GM18867 (cell line): ENCODE data around the gene ROGDI.

Experiments used
- ATAC-seq: cut with Tn5 transposase; IDR thresholded peaks from one replicate; pipeline ENCODE4 v1.9.1; 2021; ENCODE audit warnings: mild to moderate bottlenecking, moderate library complexity; ENCODE audit not compliant: unreplicated experiment

The ROGDI gene, protein sequence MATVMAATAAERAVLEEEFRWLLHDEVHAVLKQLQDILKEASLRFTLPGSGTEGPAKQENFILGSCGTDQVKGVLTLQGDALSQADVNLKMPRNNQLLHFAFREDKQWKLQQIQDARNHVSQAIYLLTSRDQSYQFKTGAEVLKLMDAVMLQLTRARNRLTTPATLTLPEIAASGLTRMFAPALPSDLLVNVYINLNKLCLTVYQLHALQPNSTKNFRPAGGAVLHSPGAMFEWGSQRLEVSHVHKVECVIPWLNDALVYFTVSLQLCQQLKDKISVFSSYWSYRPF

DNA sequence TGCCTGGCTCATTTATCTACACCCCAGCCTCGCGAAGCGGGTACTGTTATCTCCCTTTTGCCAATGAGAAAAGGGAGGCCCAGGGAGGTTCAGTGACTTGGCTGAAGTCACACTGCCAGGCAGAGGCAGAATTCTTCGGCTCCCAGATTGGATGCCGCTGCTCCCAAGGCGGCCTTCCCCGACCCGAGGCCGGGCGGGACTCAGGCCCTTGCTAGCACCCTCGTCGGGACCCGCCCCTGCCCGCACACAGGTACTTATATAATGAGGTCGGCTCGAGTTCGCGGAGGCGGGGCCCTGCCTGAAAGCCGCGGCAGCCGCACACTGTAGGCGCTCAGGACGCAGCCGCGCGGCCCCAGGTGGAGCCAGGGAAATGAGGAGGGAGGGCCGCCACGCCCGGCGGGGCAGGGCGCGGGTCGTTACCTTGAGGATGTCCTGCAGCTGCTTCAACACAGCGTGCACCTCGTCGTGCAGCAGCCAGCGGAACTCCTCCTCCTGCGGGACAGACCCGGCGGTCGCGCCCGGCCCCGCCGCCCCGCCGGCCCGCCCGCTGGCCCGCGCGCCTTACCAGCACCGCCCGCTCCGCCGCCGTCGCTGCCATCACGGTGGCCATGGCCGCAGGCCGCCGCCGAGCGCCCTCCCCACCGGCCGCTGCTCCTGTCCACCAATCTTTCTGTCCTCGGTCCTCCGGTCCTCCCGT is at the start of gene ROGDI:
TSS of gene ROGDI (minus strand) at position 672 of the 697 bp plus-strand sequence. CDS start at position 610, 62 bp downstream.
- ATAC-seq: peak; percentile 55

DNA sequence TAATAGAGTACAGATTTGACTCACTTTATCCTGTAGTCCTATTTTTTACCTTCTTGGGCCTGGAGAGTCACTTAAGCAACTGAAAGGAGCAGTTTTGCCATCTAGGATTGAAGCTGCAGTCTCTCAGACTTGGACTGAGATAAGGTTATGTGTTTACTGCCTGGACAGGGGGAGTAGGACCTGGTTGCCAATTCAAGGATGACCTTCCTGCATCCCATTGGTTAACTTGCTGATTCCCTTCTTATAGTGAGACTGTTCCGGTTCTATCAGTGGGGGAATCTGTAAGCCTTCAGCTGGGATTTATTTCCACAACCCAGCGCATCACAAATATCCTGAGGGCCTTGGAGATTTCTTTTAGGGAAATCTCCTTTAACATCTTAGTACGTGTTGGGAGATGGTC is 47.8 kb upstream of the ROGDI start:
- no peak for ATAC-seq

DNA sequence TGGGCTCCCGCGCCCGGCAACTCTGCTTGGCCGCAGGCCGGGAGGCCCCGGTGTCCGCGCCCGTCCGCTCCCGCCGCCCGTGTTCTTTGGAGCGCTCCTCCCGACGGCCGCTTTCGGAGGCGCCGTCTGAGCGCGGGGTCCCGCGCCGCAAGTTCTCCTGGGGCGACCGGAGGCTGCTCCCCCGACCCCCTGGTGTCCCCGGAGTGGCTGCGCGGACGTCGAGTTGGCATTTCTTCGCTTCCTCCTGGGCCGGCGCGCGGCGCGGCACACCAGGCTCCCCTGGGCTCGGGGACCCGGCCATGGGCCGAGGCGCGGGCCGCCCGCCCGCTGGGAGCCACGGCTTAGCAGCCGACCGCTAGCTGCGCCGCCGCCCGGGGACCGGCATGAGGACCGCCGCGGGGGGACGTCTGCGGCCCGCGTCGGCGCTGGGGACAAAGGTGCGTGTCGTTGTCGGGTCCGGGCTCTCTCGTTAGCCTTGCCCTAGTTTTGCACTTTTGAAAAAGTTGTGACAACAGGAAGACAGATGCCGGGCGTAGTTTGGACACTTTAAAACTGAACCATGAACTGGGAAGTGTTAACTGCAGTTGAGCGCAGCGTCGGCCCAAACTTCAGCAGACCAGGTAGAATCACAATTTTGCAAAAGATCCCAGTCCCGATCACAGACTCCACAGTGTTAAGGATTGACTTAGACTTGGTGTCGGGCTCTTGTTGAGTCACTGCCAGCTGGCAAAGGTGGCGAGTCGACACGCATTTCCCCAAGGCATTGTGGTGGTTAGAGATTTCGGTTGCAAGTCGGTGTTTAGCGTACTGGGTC is 45.5 kb upstream of the ROGDI start:
- peak; percentile 22 for ATAC-seq

DNA sequence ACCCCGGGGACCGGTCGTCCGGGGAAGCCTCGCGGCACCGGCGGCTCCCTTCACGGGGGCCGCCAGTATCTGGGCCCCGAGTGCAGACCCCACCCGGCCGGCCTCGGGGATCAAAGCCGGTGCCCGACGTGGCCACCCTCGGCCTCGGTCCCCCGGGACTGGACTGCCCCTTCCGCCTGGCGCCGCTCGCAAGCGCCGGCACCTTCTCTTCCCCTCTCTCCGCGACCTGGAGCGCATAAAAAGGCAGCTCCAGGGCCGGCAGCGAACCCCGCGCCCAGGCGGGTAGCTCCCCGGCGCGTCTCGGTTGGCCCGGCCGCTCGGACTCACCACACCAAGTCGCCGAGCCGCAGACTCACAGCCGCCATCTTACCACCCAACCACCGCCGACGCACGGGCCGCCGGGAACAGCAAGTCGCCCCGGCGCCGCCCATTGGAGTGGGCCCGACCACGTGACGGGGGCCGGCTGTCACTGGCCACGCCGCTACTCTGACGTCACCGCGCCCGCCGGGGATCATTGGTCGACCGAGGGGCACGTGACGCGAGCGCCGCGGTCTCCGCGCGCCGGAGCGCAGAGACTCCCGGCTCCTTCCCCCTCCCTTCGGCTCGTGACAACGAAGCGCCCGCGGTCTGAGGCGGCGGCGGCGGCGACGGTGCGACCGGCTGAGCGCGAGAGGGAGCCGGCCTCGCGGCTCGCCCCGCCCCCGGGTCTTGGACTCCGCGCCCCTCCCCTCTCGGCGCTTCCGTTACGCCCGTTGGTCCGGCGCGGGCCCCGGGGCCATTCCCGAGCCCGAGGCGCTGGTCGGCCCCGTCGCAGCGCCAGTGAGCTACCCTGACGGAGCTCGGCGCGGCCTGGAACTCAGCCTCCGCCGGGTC is 44.7 kb upstream of the ROGDI start, which contains the start of the genes GLYR1 and UBN1:
TSS of gene GLYR1 (minus strand) at position 388 of the 873 bp plus-strand sequence. CDS start at position 365, 23 bp downstream.
TSS of gene UBN1 (plus strand) at position 581 of the 873 bp plus-strand sequence. CDS start 5,437 bp downstream, outside the sequence.
- ATAC-seq: peak; percentile 83

DNA sequence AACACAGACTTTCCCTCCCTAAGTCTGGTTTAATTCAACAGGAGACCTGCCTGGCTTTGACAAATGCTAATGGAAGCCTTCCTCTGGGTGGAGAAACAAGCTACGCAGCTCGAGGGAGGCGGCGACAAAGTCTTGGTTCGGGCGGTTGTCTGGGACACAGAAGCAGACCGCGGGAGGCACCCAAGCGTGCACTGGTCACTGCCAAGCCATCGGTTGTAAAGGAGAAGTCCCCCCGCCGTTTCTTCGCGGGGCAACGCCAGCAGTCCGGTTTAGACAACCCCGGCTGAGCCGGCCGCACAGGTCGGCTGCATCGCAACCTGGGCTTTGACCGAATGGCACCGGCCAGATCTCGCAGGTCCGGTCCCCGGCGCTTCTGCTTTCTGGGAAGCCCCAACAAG is 44.1 kb upstream of the ROGDI start:
- ATAC-seq: peak; percentile 32

DNA sequence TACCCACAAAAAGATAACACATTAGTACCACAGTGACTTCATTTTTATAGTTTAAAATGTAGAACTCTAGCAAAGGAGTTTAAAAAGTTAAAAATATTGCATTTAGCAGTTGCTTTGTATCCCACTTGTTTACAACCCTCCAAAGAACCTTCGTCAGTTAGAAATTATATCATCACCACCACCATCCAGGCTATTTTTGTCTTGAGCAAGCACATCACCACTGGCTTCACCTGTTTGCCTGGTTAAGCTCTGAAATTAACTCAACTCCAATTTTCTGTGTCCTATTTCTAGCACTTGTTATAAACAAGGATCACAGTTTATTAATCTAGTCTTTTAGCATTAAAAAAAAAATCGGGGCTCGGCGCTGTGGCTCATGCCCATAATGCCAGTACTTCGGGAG is 38.6 kb upstream of the ROGDI start:
- ATAC-seq: no peak

DNA sequence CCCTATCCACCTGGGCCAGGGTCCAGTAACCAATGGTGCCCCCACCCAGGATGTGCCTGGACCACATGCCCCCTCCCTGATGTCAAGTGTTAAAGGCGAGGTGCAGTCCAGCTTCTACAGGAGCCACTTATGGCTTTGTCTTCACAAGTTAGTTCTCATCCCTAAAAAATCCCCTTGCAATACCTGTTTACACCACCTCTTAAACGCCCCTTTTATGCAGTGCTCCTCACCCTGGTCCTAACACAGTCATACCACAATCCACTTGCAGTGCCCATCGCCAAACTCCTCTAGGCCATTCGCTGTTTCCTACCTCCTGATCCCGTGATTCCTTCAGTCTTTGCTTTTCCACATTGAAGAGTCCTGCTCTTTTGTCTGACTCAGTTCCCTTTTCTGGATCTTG is 37.5 kb upstream of the ROGDI start:
- ATAC-seq: no peak

DNA sequence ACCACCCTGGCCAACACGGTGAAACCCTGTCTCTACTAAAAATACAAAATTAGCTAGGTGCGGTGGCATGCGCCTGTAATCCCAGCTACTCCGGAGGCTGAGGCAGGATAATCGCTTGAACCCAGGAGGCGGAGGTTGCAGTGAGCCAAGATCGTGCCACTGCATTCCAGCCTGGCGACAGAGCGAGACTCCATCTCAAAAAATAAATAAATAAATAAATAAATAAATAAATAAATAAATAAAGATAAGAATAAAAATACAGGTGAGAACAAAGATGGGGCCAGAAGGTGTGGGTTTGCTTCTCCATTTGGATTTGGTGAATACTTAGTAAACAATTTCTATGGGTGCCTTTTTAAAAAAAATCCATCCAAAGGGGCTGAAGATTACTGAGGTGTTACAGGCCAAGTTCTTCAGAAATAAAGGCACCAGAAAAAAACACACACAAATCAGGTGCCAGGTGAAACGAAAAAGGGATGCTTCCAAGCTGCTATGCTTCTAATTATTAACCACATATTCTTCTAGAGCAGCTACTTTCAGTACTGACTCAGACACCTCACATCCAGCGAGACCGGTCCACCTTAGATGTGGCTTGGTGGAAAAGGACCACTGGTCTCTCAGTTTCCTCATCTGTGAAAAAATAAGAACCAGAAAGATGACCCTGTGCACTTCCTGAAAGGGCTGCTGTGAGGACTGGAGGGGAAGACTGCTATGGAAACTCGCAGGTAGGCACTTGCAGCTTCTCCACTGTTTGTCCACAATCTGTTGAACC is 35.5 kb upstream of the ROGDI start:
- ATAC-seq: no peak

DNA sequence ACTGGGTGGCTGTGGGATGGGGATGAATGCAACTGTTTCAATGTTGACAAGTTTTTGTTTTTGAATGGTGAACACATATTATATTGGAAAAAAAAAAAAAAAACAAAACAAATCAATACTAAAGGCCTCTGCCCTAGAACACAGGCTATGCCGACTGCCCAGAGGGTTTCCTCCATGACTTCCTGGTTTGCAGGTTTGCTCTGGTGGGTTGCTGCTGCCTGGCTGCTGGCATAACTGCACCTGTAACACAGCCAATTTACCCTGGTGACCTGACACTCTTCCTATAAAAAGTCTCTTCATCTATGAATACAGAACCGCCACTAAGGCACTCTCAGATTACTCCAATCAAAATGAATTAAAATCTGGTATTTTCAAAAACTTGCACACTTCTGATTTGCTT is 34.3 kb upstream of the ROGDI start:
- ATAC-seq: no peak

DNA sequence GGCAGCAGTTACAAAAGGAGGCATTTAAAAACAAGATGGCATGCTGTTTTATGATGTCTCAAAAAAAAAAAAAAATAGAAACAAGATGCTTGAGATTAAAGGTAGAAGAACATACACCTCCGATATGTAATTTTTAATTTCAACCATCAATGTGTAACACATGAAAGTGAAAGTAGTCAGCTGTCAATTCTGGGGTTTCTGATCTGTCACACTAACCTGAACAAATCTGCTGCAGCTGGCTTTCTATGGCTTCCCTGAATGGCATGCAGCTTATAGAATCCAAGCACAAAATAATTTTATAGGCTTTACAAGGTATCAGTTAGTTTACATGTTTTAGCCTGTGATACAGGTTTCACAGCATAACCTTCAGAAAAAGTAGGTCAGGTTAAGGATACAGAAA is 31.2 kb upstream of the ROGDI start:
- ATAC-seq: no peak

DNA sequence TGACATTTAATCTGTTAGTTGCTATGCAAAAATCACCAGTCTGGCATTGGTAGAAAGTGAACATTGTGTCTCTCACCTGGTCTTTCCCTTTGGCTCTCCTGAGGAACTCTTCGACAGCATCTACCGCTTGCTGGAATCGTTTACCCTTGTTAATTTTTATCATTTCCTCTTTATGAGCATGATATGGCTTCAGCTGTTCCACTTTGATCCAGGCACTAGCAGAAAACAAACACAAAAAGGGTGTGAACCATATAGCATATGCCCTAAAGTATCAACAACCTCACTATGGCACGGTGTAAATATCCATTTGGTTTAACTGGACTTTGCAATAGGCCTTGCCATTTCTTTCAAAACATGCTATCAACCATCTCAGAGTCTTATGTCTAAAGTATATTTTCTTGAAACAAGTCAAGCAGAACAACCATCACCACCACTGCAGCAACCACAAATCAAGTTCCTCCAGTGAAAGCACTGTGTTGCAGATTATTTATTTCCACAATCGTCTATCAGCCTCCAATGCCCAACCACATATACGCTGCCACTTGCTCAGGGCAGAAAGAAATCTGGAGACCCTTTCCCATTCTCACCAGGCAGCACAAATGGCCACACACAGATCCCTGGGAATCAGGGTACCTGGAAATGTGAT is 30.4 kb upstream of the ROGDI start:
- no peak for ATAC-seq

DNA sequence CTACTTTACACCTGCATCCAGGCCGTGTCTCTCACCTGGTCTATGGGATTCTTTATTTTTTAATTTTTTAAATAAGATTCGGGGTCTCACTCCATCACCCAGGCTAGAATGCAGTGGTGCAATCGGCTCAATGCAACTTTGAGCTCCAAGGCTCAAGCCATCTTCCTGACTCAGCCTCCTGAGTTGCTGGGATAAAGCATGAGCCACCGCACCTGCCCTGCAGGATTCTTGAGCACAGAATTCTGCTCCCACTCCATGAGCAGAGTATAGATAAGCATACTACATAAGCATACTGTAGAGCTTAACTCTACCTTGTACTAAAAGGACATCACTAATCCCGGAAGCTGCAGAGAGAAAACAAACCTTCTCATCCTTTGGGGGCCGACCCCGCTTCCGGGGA is 29.2 kb upstream of the ROGDI start:
- no peak for ATAC-seq

DNA sequence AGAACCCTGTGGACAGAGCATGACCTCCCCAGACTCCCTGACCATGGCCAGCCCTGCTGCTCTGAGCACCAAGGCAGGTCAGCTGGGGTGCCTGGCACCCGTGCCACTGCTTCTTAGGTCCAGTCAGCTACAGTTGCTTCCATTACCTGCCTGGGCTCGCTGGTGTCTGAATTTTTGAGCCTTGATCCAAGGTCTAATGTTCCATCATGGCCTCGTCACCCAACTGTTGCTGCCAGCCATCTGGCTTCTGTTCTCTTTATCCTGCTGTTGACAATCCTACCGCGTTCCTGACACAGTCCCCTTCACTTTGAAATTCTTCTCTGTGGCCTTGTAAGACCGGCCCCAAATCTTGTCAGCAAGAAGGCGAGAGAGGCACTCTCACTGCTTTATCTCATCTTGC is 28.0 kb upstream of the ROGDI start:
- ATAC-seq: no peak

DNA sequence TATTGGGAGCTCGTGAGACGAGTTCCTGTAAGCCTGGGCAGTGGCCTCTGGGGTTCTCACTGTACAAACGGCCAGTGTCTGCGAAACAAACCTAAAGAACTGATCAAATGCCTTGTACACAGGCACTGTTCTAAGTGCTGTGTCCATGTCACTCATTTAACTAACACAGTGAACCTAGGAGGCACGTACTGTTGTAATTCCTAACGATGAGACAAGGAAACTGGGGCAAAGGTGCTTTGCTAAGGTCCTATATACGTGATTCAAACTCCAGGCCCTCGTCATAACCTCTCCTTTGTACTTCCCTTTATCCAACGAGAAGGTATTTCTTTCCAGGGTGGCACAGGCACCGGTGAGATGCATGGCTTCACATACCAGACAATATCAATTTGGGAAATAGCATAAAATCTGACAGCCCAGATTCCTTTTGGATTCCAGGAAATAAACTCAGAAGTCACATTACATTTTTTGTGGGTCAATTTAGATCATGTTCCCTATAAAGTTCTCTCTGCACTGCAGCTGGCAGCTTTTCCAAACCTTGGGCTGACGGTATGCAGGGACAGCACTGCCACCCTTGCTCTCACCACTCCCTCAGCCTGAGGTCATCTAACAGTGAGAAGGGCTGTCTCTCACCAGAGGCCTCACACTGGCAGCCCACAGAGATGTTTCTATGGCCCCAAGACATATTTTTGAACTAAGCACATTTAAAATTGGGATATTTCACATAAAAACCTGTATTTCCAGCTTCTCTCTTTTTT is 26.3 kb upstream of the ROGDI start:
- ATAC-seq: no peak

DNA sequence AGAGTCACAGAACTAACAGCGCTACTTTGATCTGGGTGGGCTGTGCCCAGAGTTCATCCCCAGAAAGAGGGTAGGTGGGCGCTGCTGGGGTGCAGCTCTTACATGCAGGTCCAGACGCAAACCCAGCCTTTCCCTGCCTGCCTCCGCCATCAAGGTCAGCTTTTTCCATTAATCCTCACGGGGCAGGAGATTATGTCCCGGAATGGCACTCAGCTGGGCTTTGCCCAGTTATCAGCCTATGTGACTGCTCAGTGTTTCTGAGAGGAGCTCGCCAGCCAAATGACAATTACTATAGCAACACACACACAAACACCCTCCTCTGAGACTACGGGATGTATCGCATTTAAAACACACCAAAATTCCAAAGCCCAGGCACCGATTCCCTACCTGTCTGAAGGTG is 24.5 kb upstream of the ROGDI start:
- ATAC-seq: no peak

DNA sequence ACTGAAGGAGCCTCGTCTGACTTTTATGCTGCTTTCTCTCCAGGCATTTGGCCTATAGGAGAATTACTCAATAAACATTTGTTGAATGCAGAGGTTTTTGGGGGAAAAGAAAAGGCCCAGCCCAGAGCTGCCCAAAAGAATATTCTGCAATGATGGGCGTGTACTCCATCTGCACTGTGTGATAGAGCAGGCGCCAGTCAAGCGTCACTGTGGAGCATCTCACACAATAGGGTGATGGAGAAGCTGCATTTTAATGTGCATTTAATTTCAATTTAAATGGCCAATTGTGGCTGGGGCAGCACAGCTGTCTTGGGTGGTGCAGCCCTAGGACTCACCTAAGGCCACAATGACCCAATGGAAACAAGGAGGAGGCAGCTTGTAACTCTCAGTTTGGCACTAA is 24.1 kb upstream of the ROGDI start:
- ATAC-seq: no peak

DNA sequence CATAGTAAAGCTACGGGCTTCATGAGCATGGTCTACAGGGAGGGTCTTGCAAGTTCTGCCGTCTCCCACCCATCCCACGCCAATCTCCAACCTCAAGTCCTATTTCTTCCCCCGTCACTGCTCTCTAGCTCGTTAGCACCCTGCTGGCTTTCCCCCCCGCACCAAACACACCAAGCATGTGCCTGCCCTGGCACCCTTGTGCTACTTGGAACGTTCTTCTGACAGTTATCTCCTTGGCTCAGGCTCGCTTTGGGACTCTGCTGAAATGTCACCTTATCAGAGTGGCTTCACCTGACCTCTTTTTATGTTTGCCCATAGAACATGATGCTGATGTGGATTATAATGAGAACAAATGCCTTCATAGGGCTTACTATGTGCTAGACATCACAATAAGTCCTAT is 22.8 kb upstream of the ROGDI start:
- ATAC-seq: no peak

DNA sequence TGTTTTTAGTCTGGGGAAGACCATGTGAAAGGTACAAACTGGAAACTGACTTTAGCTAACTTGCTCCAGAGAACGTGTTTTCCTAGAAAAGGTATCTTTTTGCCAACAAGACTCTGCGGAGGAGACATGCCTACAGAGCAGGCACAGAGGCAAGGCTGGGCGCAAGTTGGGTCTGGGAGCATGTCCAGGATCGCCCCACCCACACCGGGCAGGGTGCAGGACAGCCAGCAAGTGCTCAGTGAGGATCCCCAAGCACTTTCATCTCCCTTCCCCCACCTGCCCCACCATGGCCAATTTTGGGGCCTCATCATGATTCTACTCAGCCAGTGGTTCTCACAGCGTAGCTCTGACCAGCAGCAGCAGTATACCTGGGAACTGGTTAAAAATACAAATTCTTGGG is 18.2 kb upstream of the ROGDI start:
- ATAC-seq: no peak
